Measurements from ENCODE around the gene GRIK2. TPM values are rescaled to one million over a fixed set of nuclear protein-coding genes. Genes with fewer than 3 reads are reported as not detected.

Gene GRIK2
- total RNA-seq, 2 experiments from 2014 or later, result 0.14 TPM; not detected in 1

GRCh38 chr6:101747716-101748115 lies 354.2 kb downstream of the GRIK2 start:
- Mint-ChIP-seq H3K4me3 (no peak overlapping the region), H3K27ac (no peak overlapping the region), H3K4me1 (no peaks in the 10 kb centered on the region), H3K9me3 (peaks cover 3% of the 10 kb centered on the region), H3K36me3 (no peaks in the 10 kb centered on the region), H3K27me3 (no peaks in the 10 kb centered on the region)
- POLR2A ChIA-PET, result no interaction called here
- no peak for DNase-seq
- no peak for ATAC-seq (ENCODE audit: low read depth)

- ATAC-seq (ENCODE audit: low read depth), result no peak
- Mint-ChIP-seq H3K27ac (no peak overlapping the region), H3K9me3 (no peaks in the 10 kb centered on the region), H3K4me1 (no peaks in the 10 kb centered on the region), H3K4me3 (no peak overlapping the region), H3K27me3 (no peaks in the 10 kb centered on the region), H3K36me3 (no peaks in the 10 kb centered on the region)
- POLR2A ChIA-PET, result no interaction called here
- DNase-seq, result no peak
Measured at GRCh38 chr6:101755931-101756330, 362.4 kb downstream of the GRIK2 start.

GRCh38 chr6:101758368-101758767 lies 364.9 kb downstream of the GRIK2 start:
- Mint-ChIP-seq H3K4me1 (no peaks in the 10 kb centered on the region), H3K36me3 (no peaks in the 10 kb centered on the region), H3K9me3 (no peaks in the 10 kb centered on the region), H3K27me3 (no peaks in the 10 kb centered on the region), H3K27ac (no peak overlapping the region), H3K4me3 (no peak overlapping the region)
- ATAC-seq (ENCODE audit: low read depth), result no peak
- DNase-seq, result no peak
- POLR2A ChIA-PET, result no interaction called here

- POLR2A ChIA-PET, result no interaction called here
- no peaks in the 10 kb centered on the region for H3K36me3 Mint-ChIP-seq
- H3K4me1 Mint-ChIP-seq, result no peaks in the 10 kb centered on the region
- H3K27ac Mint-ChIP-seq, result no peak overlapping the region
- H3K9me3 Mint-ChIP-seq, result no peaks in the 10 kb centered on the region
- no peak overlapping the region for H3K4me3 Mint-ChIP-seq
- no peak for DNase-seq
- no peaks in the 10 kb centered on the region for H3K27me3 Mint-ChIP-seq
- ATAC-seq (ENCODE audit: low read depth), result no peak
Measured at GRCh38 chr6:101760843-101761621, 367.5 kb downstream of the GRIK2 start.

GRCh38 chr6:101762851-101763250 lies 369.3 kb downstream of the GRIK2 start:
- H3K36me3 Mint-ChIP-seq, result no peaks in the 10 kb centered on the region
- no peaks in the 10 kb centered on the region for H3K4me1 Mint-ChIP-seq
- H3K9me3 Mint-ChIP-seq, result no peaks in the 10 kb centered on the region
- no peak overlapping the region for H3K4me3 Mint-ChIP-seq
- no peaks in the 10 kb centered on the region for H3K27me3 Mint-ChIP-seq
- no peak overlapping the region for H3K27ac Mint-ChIP-seq
- POLR2A ChIA-PET, result no interaction called here
- DNase-seq (no peak), ATAC-seq (ENCODE audit: low read depth) (no peak)

- no peaks in the 10 kb centered on the region for H3K4me1 Mint-ChIP-seq
- no peaks in the 10 kb centered on the region for H3K27me3 Mint-ChIP-seq
- no peaks in the 10 kb centered on the region for H3K36me3 Mint-ChIP-seq
- no peak overlapping the region for H3K4me3 Mint-ChIP-seq
- H3K9me3 Mint-ChIP-seq, result no peaks in the 10 kb centered on the region
- DNase-seq (no peak), ATAC-seq (ENCODE audit: low read depth) (no peak)
- POLR2A ChIA-PET, result no interaction called here
- no peak overlapping the region for H3K27ac Mint-ChIP-seq
Measured at GRCh38 chr6:101765281-101765680, 371.8 kb downstream of the GRIK2 start.

- DNase-seq (no peak), ATAC-seq (ENCODE audit: low read depth) (no peak)
- POLR2A ChIA-PET, result no interaction called here
- Mint-ChIP-seq H3K27me3 (no peaks in the 10 kb centered on the region), H3K36me3 (no peaks in the 10 kb centered on the region), H3K4me1 (no peaks in the 10 kb centered on the region), H3K9me3 (no peaks in the 10 kb centered on the region), H3K27ac (no peak overlapping the region), H3K4me3 (no peak overlapping the region)
Measured at GRCh38 chr6:101770116-101770515, 376.6 kb downstream of the GRIK2 start.

GRCh38 chr6:101776919-101777350 lies 383.4 kb downstream of the GRIK2 start:
- H3K9me3 Mint-ChIP-seq, result no peaks in the 10 kb centered on the region
- DNase-seq (no peak), ATAC-seq (ENCODE audit: low read depth) (no peak)
- H3K36me3 Mint-ChIP-seq, result no peaks in the 10 kb centered on the region
- H3K27me3 Mint-ChIP-seq, result no peaks in the 10 kb centered on the region
- no peak overlapping the region for H3K4me3 Mint-ChIP-seq
- POLR2A ChIA-PET, result no interaction called here
- no peaks in the 10 kb centered on the region for H3K4me1 Mint-ChIP-seq
- no peak overlapping the region for H3K27ac Mint-ChIP-seq

GRCh38 chr6:101777646-101778045 lies 384.1 kb downstream of the GRIK2 start:
- no peak overlapping the region for H3K4me3 Mint-ChIP-seq
- no peaks in the 10 kb centered on the region for H3K4me1 Mint-ChIP-seq
- peaks cover 2% of the 10 kb centered on the region for H3K9me3 Mint-ChIP-seq
- DNase-seq (no peak), ATAC-seq (ENCODE audit: low read depth) (no peak)
- H3K36me3 Mint-ChIP-seq, result no peaks in the 10 kb centered on the region
- H3K27me3 Mint-ChIP-seq, result no peaks in the 10 kb centered on the region
- POLR2A ChIA-PET, result no interaction called here
- H3K27ac Mint-ChIP-seq, result no peak overlapping the region

- H3K4me3 Mint-ChIP-seq, result no peak overlapping the region
- ATAC-seq (ENCODE audit: low read depth), result no peak
- H3K36me3 Mint-ChIP-seq, result no peaks in the 10 kb centered on the region
- peaks cover 4% of the 10 kb centered on the region for H3K9me3 Mint-ChIP-seq
- no peaks in the 10 kb centered on the region for H3K4me1 Mint-ChIP-seq
- POLR2A ChIA-PET, result no interaction called here
- no peak overlapping the region for H3K27ac Mint-ChIP-seq
- DNase-seq, result no peak
- no peaks in the 10 kb centered on the region for H3K27me3 Mint-ChIP-seq
Measured at GRCh38 chr6:101779051-101779844, 385.7 kb downstream of the GRIK2 start.

GRCh38 chr6:101783287-101783686 lies 389.8 kb downstream of the GRIK2 start:
- DNase-seq (no peak), ATAC-seq (ENCODE audit: low read depth) (no peak)
- H3K27me3 Mint-ChIP-seq, result no peaks in the 10 kb centered on the region
- H3K36me3 Mint-ChIP-seq, result no peaks in the 10 kb centered on the region
- H3K4me1 Mint-ChIP-seq, result no peaks in the 10 kb centered on the region
- no peak overlapping the region for H3K4me3 Mint-ChIP-seq
- POLR2A ChIA-PET, result no interaction called here
- H3K9me3 Mint-ChIP-seq, result peaks cover 4% of the 10 kb centered on the region
- no peak overlapping the region for H3K27ac Mint-ChIP-seq

- H3K36me3 Mint-ChIP-seq, result no peaks in the 10 kb centered on the region
- H3K27me3 Mint-ChIP-seq, result no peaks in the 10 kb centered on the region
- no peak for ATAC-seq (ENCODE audit: low read depth)
- DNase-seq, result no peak
- POLR2A ChIA-PET, result no interaction called here
- no peak overlapping the region for H3K4me3 Mint-ChIP-seq
- H3K4me1 Mint-ChIP-seq, result no peaks in the 10 kb centered on the region
- H3K9me3 Mint-ChIP-seq, result peaks cover 4% of the 10 kb centered on the region
- H3K27ac Mint-ChIP-seq, result no peak overlapping the region
Measured at GRCh38 chr6:101784094-101784493, 390.6 kb downstream of the GRIK2 start.

- ATAC-seq (ENCODE audit: low read depth) (no peak), DNase-seq (no peak)
- H3K4me3 Mint-ChIP-seq, result no peak overlapping the region
- H3K36me3 Mint-ChIP-seq, result no peaks in the 10 kb centered on the region
- POLR2A ChIA-PET, result no interaction called here
- H3K27me3 Mint-ChIP-seq, result no peaks in the 10 kb centered on the region
- peaks cover under 1% of the 10 kb centered on the region for H3K9me3 Mint-ChIP-seq
- H3K4me1 Mint-ChIP-seq, result no peaks in the 10 kb centered on the region
- H3K27ac Mint-ChIP-seq, result no peak overlapping the region
Measured at GRCh38 chr6:101799531-101799930, 406.0 kb downstream of the GRIK2 start.

GRCh38 chr6:101800598-101800997 lies 407.1 kb downstream of the GRIK2 start:
- Mint-ChIP-seq H3K9me3 (no peaks in the 10 kb centered on the region), H3K27me3 (no peaks in the 10 kb centered on the region), H3K27ac (no peak overlapping the region), H3K4me3 (no peak overlapping the region), H3K4me1 (no peaks in the 10 kb centered on the region), H3K36me3 (no peaks in the 10 kb centered on the region)
- POLR2A ChIA-PET, result no interaction called here
- ATAC-seq (ENCODE audit: low read depth) (no peak), DNase-seq (no peak)
